HEK293T (cell line): ENCODE results near the gene UNC13D.
"Not testable (repeated sequence)": the region's sequence is repeated elsewhere in the genome, so short reads cannot be mapped to it uniquely, and the experiment has no call there.

Experiments used
- CTCF ChIA-PET: fragments of 350-600 bp; formaldehyde crosslinking; extraction: SDS; loops from one replicate; lab custom pipeline; 2021; ENCODE audit warnings: antibody characterized with exemption, inconsistent platforms; lab: Yijun Ruan, JAX
- POLR2A ChIA-PET: fragments of 350-600 bp; formaldehyde crosslinking; extraction: SDS; loops from one replicate; lab custom pipeline; 2020; ENCODE audit warnings: antibody characterized with exemption, inconsistent platforms; lab: Yijun Ruan, JAX
- DNase-seq: peaks from one replicate; pipeline ENCODE4 v3.0.0; 2012; ENCODE audit warnings: mixed read lengths; ENCODE audit errors: extremely low spot score
- ARNT ChIP-seq: fragments of 450-650 bp; IDR thresholded peaks from 2 replicates; pipeline ENCODE4 v1.6.1; 2017; ENCODE audit warnings: mild to moderate bottlenecking
- BHLHE40 ChIP-seq: fragments of 450-650 bp; IDR thresholded peaks from 2 replicates; pipeline ENCODE4 v1.6.1; 2016; ENCODE audit warnings: mild to moderate bottlenecking, moderate library complexity, borderline replicate concordance
- CTBP1 ChIP-seq: fragments of 450-650 bp; IDR thresholded peaks from 2 replicates; pipeline ENCODE4 v1.6.1; 2016; ENCODE audit warnings: borderline replicate concordance
- ELF4 ChIP-seq: fragments of 450-650 bp; IDR thresholded peaks from 2 replicates; pipeline ENCODE4 v1.6.1; 2017; ENCODE audit warnings: antibody characterized with exemption
- FOXA1 ChIP-seq: fragments of 450-650 bp; IDR thresholded peaks from 2 replicates; pipeline ENCODE4 v1.6.1; 2016; ENCODE audit warnings: mild to moderate bottlenecking
- FOXK2 ChIP-seq: fragments of 450-650 bp; IDR thresholded peaks from 2 replicates; pipeline ENCODE4 v1.6.1; 2016; ENCODE audit warnings: mild to moderate bottlenecking
- FOXM1 ChIP-seq: fragments of 450-650 bp; IDR thresholded peaks from 2 replicates; pipeline ENCODE4 v1.6.1; 2017; ENCODE audit warnings: mild to moderate bottlenecking, borderline replicate concordance
- HDGF ChIP-seq: fragments of 450-650 bp; IDR thresholded peaks from 2 replicates; pipeline ENCODE4 v1.6.1; 2017; ENCODE audit warnings: antibody characterized with exemption, borderline replicate concordance
- L3MBTL2 ChIP-seq: fragments of 450-650 bp; conservative IDR thresholded peaks from 2 replicates; pipeline ENCODE4 v1.6.1; 2016; ENCODE audit warnings: mild to moderate bottlenecking
- LEF1 ChIP-seq: fragments of 450-650 bp; IDR thresholded peaks from 2 replicates; pipeline ENCODE4 v1.6.1; 2017; ENCODE audit warnings: mild to moderate bottlenecking, borderline replicate concordance
- NFRKB ChIP-seq: fragments of 450-650 bp; IDR thresholded peaks from 2 replicates; pipeline ENCODE4 v1.6.1; 2016; ENCODE audit warnings: mild to moderate bottlenecking, moderate library complexity
- SP1 ChIP-seq: fragments of 450-650 bp; IDR thresholded peaks from 2 replicates; pipeline ENCODE4 v1.6.1; 2017
- SUZ12 ChIP-seq: fragments of 450-650 bp; IDR thresholded peaks from 2 replicates; pipeline ENCODE4 v1.6.1; 2016; ENCODE audit warnings: mild to moderate bottlenecking
- ZNF384 ChIP-seq: fragments of 450-650 bp; IDR thresholded peaks from 2 replicates; pipeline ENCODE4 v1.6.1; 2016
- TF ChIP-seq, protein P1 (sequence below): fragments of 450-650 bp; IDR thresholded peaks from 2 replicates; pipeline ENCODE4 v1.6.1; 2016

UNC13D gene

DNA sequence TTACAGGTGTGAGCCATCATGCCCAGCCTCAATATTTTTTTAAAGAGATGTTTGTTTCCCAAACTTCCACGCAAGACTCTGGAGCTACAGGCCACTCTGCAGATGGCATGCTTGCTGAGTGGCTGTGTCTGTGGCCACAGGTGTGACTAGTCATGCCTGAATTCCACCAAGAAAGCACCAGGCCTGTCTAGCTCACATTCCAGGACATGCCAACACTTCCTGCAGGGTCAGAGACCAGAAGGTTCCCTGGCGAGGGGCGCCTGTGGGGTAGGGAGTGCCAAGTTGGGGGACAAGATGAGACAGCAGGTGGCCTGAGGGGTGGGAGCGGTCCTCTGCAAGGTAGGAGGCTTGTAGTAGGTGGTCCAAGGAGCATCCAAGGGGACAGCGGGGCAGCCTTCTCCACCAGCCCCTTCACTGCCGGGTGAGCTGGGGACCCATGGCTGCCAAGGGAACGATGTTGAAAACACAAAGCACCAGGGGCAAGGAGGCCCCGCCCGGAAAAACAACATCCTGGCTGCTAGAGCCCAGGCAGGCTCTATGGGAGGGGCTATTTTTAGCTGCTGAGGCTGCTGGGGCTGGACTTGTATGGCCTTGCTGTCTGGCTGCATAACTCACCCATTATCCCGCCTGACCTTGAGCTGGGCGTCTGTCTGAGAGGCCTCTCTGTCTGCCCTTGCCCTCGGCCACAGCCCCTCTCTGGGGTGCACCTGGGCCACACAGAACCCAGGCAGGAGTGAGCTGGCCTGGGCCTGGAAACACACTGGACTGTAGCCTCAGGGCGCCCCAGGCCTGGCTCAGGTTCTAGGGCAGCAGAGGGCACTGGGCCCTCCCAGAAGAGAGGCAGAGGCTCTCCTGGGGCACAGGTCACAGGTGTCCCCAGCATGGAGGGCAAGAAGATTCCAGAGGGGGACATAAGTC lies 28.5 kb upstream of the UNC13D start:
- DNase-seq: no peak
- ChIA-PET CTCF (interaction anchor here (1.3 to 3.9 kb wide), 3 partner anchors 12 to 27 kb away, joined by 5 to 33 read pairs (median 6); no protein-coding TSS in a partner anchor), POLR2A (interaction anchor here (1.0 to 1.7 kb wide), 4 partner anchors 15 to 93 kb away, joined by 3 to 6 read pairs (median 3); partner anchors contain the start of genes MRPL38 and WBP2)
- no peak for TF ChIP-seq BHLHE40
- TF ChIP-seq FOXK2: no peak
- TF ChIP-seq LEF1: no peak
- no peak for TF ChIP-seq ZNF384
- TF ChIP-seq SUZ12: no peak
- TF ChIP-seq NFRKB: no peak
- no peak for TF ChIP-seq SP1
- TF ChIP-seq HDGF: no peak
- TF ChIP-seq FOXM1: no peak
- TF ChIP-seq ARNT: no peak
- no peak for TF ChIP-seq FOXA1
- TF ChIP-seq, protein P1, sequence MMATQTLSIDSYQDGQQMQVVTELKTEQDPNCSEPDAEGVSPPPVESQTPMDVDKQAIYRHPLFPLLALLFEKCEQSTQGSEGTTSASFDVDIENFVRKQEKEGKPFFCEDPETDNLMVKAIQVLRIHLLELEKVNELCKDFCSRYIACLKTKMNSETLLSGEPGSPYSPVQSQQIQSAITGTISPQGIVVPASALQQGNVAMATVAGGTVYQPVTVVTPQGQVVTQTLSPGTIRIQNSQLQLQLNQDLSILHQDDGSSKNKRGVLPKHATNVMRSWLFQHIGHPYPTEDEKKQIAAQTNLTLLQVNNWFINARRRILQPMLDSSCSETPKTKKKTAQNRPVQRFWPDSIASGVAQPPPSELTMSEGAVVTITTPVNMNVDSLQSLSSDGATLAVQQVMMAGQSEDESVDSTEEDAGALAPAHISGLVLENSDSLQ: no peak
- no peak for TF ChIP-seq CTBP1

DNA sequence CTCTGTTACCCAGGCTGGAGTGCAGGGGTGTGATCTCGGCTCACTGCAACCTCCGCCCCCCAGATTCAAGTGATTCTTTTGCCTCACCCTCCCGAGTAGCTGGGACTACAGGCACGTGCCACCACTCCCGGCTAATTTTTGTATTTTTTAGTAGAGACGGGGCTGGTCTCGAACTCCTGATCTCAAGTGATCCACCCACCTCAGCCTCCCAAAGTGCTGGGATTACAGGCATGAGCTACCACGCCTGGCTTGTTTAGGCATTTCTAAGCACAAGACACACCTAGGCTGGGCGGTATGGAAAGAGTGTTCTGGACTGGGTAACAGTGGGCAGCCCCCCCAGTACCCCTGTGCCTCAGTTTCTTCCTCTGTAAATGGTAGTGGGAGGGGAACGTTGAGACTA lies 26.0 kb upstream of the UNC13D start:
- DNase-seq, CTCF ChIA-PET: not testable (repeated sequence)
- POLR2A ChIA-PET: interaction anchor here (1.2 to 1.6 kb wide), 2 partner anchors 15 to 90 kb away, joined by 5 read pairs; partner anchors contain the start of gene WBP2

DNA sequence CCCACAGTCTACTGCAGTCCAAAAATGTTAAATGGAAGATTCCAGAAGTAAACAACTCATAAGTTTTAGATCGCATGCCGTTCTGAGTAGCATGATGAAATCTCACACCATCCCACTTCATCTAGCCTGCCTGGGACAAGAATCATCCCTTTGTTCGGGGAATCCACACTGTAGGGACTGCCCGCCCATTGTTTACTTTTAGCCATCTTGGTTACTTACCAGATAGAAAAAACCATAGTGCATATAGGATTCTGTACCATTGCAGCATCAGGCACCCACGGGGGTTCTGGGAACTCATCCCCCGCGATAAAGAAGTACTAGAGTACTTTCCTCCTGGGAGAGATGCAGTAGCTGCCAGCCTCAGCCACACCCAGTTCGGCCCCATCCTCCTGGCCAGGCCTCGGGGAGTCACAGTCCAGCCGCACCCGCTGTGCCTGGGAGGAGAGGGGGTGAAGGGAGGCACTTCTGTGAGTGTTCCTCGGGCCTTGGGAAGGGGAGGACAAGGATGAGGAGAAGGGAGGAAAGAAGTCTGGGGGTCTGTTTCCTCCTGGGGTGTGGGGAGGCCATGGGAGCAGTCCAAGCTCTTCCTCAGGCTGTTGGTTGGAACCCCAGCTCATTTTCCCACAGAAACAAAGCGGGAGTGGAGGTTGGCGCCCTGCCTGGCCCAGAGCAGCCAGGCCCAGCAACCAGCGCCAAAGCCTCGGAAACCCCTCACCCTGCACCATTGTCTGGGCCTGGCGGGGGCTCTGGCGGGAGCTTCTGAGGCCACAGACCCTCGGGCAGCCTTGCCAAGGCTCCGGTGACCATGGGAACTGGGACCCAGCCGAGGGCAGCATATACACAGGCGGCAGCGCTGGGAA lies 25.3 kb upstream of the UNC13D start:
- POLR2A ChIA-PET: interaction anchor here (1.2 to 1.6 kb wide), 2 partner anchors 15 to 89 kb away, joined by 5 read pairs; partner anchors contain the start of gene WBP2
- no peak for DNase-seq
- TF ChIP-seq NFRKB: no peak
- no peak for TF ChIP-seq HDGF
- no peak for TF ChIP-seq SP1
- TF ChIP-seq, protein P1: no peak
- TF ChIP-seq ELF4: no peak
- TF ChIP-seq BHLHE40: no peak
- CTCF ChIA-PET: interaction anchor here (1.5 kb wide), 1 partner anchor 136 kb away, joined by 3 read pairs; no protein-coding TSS in a partner anchor

DNA sequence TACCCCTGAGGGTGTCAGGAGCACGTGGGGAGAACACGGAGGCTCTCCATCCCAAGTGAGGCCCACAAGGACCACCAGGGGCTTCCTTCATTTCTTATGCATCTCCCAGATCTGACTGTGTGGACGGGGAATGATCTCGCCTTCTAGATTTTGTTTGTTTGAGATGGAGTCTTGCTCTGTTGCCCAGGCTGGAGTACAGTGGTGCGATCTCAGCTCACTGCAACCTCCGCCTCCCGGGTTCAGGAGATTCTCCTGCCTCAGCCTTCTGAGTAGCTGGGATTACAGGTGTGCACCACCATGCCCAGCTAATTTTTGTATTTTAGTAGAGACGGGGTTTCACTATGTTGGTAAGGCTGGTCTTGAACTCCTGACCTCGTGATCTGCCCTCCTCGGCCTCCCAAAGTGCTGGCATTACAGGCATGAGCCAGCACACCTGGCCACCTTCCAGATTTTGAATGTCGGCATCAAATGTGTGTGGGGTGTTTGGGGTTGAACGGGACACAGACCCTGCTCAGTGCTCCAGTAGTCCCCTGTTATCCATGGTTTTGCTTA lies 24.6 kb upstream of the UNC13D start:
- POLR2A ChIA-PET: interaction anchor here (1.6 kb wide), 1 partner anchor 14 kb away, joined by 5 read pairs; the partner anchor contains the start of gene WBP2
- DNase-seq: not testable (repeated sequence)
- CTCF ChIA-PET: interaction anchor here (1.5 kb wide), 1 partner anchor 137 kb away, joined by 3 read pairs; no protein-coding TSS in a partner anchor

DNA sequence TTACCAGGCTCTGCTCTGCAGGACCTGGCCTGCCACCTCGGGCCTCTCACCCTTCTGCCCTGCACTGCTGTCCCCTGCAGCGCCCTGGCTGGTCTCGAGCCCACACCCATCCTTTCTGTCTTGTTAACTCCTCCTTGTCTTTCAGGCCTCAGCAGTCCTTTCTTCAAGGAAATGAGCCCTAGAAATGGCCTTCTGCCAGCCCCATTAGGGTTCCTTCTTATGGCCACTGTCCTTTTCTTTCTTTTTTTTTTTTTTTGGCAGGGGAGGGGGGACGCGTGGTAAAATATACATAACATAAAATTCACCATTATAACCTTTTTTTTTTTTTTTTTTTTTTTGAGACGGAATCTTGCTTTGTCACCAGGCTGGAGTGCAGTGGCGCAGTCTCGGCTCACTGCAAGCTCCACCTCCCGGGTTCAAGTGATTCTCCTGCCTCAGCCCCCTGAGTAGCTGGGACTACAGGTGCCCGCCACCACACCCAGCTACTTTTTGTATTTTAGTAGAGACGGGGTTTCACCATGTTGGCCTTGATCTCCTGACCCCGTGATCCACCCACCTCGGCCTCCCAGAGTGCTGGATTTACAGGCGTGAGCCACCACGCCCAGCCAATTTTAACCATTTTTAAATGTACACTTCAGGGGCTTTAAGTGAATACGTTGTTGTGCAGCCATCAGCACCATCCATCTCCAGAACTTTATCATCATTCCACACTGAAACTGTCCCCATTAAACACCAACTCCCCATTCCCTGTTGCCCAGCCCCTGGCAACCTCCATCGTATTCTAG lies 21.4 kb upstream of the UNC13D start:
- DNase-seq, POLR2A ChIA-PET: not testable (repeated sequence)
- CTCF ChIA-PET: interaction anchor here (0.7 kb wide), 1 partner anchor 26 kb away, joined by 4 read pairs; no protein-coding TSS in a partner anchor

DNA sequence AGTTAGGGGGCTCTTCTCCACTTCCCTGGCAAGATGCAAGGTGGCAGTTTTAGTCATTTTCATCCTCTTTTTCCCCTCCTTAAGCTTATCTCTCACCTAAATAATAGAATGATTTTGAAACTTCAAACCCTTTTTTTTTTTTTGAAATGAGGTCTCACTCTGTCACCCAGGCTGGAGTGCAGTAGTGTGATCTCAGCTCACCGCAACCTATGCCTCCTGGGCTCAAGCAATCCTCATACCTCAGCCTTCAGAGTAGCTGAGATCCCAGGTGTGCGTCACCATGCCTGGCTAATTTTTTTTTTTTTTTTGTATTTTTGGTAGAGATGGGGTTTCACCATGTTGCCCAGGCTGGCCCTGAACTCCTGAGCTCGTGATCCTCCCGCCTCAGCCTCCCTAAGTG lies 20.7 kb upstream of the UNC13D start:
- DNase-seq: not testable (repeated sequence)
- CTCF ChIA-PET: interaction anchor here (0.6 to 0.7 kb wide), 3 partner anchors 26 to 372 kb away, joined by 3 to 4 read pairs (median 3); no protein-coding TSS in a partner anchor
- POLR2A ChIA-PET: interaction anchor here (0.8 to 2.4 kb wide), 3 partner anchors 10 to 85 kb away, joined by 3 to 6 read pairs (median 4); partner anchors contain the start of gene WBP2

DNA sequence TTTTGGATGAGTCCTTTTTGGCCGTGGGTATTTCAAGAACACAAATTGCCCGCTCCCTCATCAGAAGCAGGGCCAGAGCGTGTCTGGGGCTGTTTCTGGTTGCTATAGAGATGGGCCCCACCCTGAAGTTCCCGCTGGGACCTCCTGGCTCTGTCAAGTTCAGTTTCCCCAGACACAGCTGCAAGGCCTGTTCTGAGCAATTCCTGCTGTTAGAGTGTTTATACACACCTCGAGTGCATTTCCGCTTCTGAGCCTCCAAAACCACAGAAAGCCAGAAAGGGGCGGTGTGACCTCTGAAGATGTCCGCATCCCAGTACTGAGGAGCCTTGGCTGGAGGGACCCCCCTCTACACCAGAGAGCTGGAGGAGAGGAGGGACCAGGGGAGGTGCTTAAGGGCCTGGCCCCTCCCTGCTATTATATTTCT lies 20.3 kb upstream of the UNC13D start:
- CTCF ChIA-PET: interaction anchor here (0.6 kb wide), 2 partner anchors 117 to 372 kb away, joined by 3 read pairs; no protein-coding TSS in a partner anchor

More for the DNA sequence above, 20.3 kb upstream of the UNC13D start:
- POLR2A ChIA-PET: interaction anchor here (0.8 to 2.4 kb wide), 3 partner anchors 9 to 85 kb away, joined by 3 to 6 read pairs (median 4); partner anchors contain the start of gene WBP2
- no peak for DNase-seq
- TF ChIP-seq LEF1 (no peak), L3MBTL2 (no peak), NFRKB (no peak), SUZ12 (no peak), ELF4 (no peak), FOXK2 (no peak), SP1 (no peak), HDGF (no peak), BHLHE40 (no peak), FOXM1 (no peak), CTBP1 (no peak), ARNT (no peak), FOXA1 (no peak)
- TF ChIP-seq, protein P1: no peak
